ENCODE results near the gene PLEKHN1. TPM values are rescaled to one million over a fixed set of nuclear protein-coding genes. Genes with fewer than 3 reads are reported as not detected.
A peak's percentile ranks its signal among the peaks of the same experiment; 100 is the strongest.

The PLEKHN1 gene
- total RNA-seq, 6 experiments from 2014 or later = 0.11 to 2.4 (median 0.26) TPM; not detected in 1

GRCh38 chr1:1022302-1023009 is 56.2 kb downstream of the PLEKHN1 start:
- DNase-seq = no peak
- intact Hi-C loops (cut with DNase I) = no loop called here
- H3K36me3 ChIP-seq = no peaks in the 10 kb centered on the region
- no peaks in the 10 kb centered on the region for H3K9me3 ChIP-seq
- no peak overlapping the region for H3K4me3 ChIP-seq
- H3K27me3 ChIP-seq = no peaks in the 10 kb centered on the region
- no CpG with 5 or more reads among the region's 27 CpGs for WGBS (ENCODE audit: insufficient coverage, low coverage, low lambda C conversion rate, missing lambda C conversion rate)
- TF ChIP-seq POLR2A (IDR thresholded peaks at IDR 0.05) (no peak), CTCF (IDR thresholded peaks at IDR 0.05) (no peak)
- ATAC-seq = no peak
- H3K4me1 ChIP-seq = peaks cover 0 to 10% (median 5%) of the 10 kb centered on the region in 4 donors
- no peak overlapping the region for H3K27ac ChIP-seq

- peaks cover 0 to 10% (median 5%) of the 10 kb centered on the region in 4 donors for H3K4me1 ChIP-seq
- DNase-seq (no peak), ATAC-seq (no peak)
- no peaks in the 10 kb centered on the region for H3K27me3 ChIP-seq
- TF ChIP-seq POLR2A (IDR thresholded peaks at IDR 0.05) = no peak
- no peak for TF ChIP-seq CTCF (IDR thresholded peaks at IDR 0.05)
- no peak overlapping the region for H3K27ac ChIP-seq
- H3K4me3 ChIP-seq = no peak overlapping the region
- H3K36me3 ChIP-seq = no peaks in the 10 kb centered on the region
- WGBS (ENCODE audit: insufficient coverage, low coverage, low lambda C conversion rate, missing lambda C conversion rate) = 55% methylated on average over 4 of the region's 13 CpGs
- intact Hi-C loops (cut with DNase I) = no loop called here
- no peaks in the 10 kb centered on the region for H3K9me3 ChIP-seq
Measured at GRCh38 chr1:1023700-1024099, 57.4 kb downstream of the PLEKHN1 start.

- TF ChIP-seq CTCF (IDR thresholded peaks at IDR 0.05) = no peak
- no peak for TF ChIP-seq POLR2A (IDR thresholded peaks at IDR 0.05)
- no CpG with 5 or more reads among the region's 9 CpGs for WGBS (ENCODE audit: insufficient coverage, low coverage, low lambda C conversion rate, missing lambda C conversion rate)
- ATAC-seq = no peak
- intact Hi-C loops (cut with DNase I) = no loop called here
- H3K27me3 ChIP-seq = no peaks in the 10 kb centered on the region
- H3K36me3 ChIP-seq = no peaks in the 10 kb centered on the region
- H3K9me3 ChIP-seq = no peaks in the 10 kb centered on the region
- H3K4me3 ChIP-seq = no peak overlapping the region
- H3K4me1 ChIP-seq = peaks cover 0 to 9% (median 3%) of the 10 kb centered on the region in 4 donors
- H3K27ac ChIP-seq = no peak overlapping the region
- DNase-seq = no peak
Measured at GRCh38 chr1:1024149-1024770, 58.0 kb downstream of the PLEKHN1 start.

GRCh38 chr1:1024771-1025699 is 58.8 kb downstream of the PLEKHN1 start:
- Histone ChIP-seq H3K4me1 (peaks cover 0 to 9% (median 3%) of the 10 kb centered on the region in 4 donors), H3K27ac (no peak overlapping the region), H3K36me3 (no peaks in the 10 kb centered on the region), H3K4me3 (no peak overlapping the region), H3K27me3 (no peaks in the 10 kb centered on the region), H3K9me3 (no peaks in the 10 kb centered on the region)
- intact Hi-C loops (cut with DNase I) = no loop called here
- 60% methylated on average over 1 of the region's 31 CpGs for WGBS (ENCODE audit: insufficient coverage, low coverage, low lambda C conversion rate, missing lambda C conversion rate)
- peak; percentile 30 for TF ChIP-seq POLR2A (IDR thresholded peaks at IDR 0.05)
- no peak for TF ChIP-seq CTCF (IDR thresholded peaks at IDR 0.05)
- ATAC-seq = peak in 2 of 4 donors; percentile 3 to 14
- no peak for DNase-seq

Small RNAs within 50 kb of the gene (small RNA-seq; reads per million reads assigned to genes)
- gene AL645608.3 = 0 reads per million in 2 experiments

Other genes starting within 250 kb of the PLEKHN1 start
- 1 to 10 TPM; 2.1 to 4.3 (median 3.7) TPM for gene SAMD11, start 42.6 kb upstream of the PLEKHN1 start, total RNA-seq
- gene NOC2L, start 7.2 kb upstream of the PLEKHN1 start, total RNA-seq = 10 to 100 TPM; 28.9 to 36.8 (median 30.2) TPM
- 1 to 10 TPM; 1.9 to 6.7 (median 4.3) TPM for gene KLHL17, start 5.9 kb upstream of the PLEKHN1 start, total RNA-seq
- under 1 TPM in 4 of 6 experiments, not detected in 2; 0.18 to 0.46 (median 0.28) TPM for gene PERM1, start 15.6 kb downstream of the PLEKHN1 start, total RNA-seq
- 10 to 100 TPM in 2 of 6 experiments, 1 to 10 TPM in 4; 1.6 to 21.5 (median 5.2) TPM for gene HES4, start 33.6 kb downstream of the PLEKHN1 start, total RNA-seq
- 10 to 100 TPM; 16.3 to 98.7 (median 26.4) TPM for gene ISG15, start 47.0 kb downstream of the PLEKHN1 start, total RNA-seq
- 10 to 100 TPM; 14.2 to 44.5 (median 35.2) TPM for gene AGRN, start 53.6 kb downstream of the PLEKHN1 start, total RNA-seq
- not detected for gene RNF223, start 107.8 kb downstream of the PLEKHN1 start, total RNA-seq
- 1 to 10 TPM; 4.0 to 7.7 (median 6.4) TPM for gene C1orf159, start 149.6 kb downstream of the PLEKHN1 start, total RNA-seq
- gene TTLL10, start 207.4 kb downstream of the PLEKHN1 start, total RNA-seq = not detected
- under 1 TPM in 2 of 6 experiments, not detected in 4; 0.24 to 0.27 TPM for gene TNFRSF18, start 240.1 kb downstream of the PLEKHN1 start, total RNA-seq
- gene TNFRSF4, start 247.7 kb downstream of the PLEKHN1 start, total RNA-seq = under 1 TPM in 4 of 6 experiments, not detected in 2; 0.20 to 0.99 (median 0.28) TPM

Measured in right lobe of liver (tissue), 6 donors.